ENCODE data around the gene DESI2.
A peak's percentile ranks its signal among the peaks of the same experiment; 100 is the strongest.

The DESI2 gene

GRCh38 chr1:244727871-244728474 is 75.0 kb downstream of the DESI2 start:
- no peak overlapping the region for H3K4me3 ChIP-seq (ENCODE audit: low read depth, low read length)
- TF ChIP-seq, protein P1, sequence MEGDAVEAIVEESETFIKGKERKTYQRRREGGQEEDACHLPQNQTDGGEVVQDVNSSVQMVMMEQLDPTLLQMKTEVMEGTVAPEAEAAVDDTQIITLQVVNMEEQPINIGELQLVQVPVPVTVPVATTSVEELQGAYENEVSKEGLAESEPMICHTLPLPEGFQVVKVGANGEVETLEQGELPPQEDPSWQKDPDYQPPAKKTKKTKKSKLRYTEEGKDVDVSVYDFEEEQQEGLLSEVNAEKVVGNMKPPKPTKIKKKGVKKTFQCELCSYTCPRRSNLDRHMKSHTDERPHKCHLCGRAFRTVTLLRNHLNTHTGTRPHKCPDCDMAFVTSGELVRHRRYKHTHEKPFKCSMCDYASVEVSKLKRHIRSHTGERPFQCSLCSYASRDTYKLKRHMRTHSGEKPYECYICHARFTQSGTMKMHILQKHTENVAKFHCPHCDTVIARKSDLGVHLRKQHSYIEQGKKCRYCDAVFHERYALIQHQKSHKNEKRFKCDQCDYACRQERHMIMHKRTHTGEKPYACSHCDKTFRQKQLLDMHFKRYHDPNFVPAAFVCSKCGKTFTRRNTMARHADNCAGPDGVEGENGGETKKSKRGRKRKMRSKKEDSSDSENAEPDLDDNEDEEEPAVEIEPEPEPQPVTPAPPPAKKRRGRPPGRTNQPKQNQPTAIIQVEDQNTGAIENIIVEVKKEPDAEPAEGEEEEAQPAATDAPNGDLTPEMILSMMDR (IDR thresholded peaks at IDR 0.05; ENCODE audit: low read depth, low read length): no peak

DNA sequence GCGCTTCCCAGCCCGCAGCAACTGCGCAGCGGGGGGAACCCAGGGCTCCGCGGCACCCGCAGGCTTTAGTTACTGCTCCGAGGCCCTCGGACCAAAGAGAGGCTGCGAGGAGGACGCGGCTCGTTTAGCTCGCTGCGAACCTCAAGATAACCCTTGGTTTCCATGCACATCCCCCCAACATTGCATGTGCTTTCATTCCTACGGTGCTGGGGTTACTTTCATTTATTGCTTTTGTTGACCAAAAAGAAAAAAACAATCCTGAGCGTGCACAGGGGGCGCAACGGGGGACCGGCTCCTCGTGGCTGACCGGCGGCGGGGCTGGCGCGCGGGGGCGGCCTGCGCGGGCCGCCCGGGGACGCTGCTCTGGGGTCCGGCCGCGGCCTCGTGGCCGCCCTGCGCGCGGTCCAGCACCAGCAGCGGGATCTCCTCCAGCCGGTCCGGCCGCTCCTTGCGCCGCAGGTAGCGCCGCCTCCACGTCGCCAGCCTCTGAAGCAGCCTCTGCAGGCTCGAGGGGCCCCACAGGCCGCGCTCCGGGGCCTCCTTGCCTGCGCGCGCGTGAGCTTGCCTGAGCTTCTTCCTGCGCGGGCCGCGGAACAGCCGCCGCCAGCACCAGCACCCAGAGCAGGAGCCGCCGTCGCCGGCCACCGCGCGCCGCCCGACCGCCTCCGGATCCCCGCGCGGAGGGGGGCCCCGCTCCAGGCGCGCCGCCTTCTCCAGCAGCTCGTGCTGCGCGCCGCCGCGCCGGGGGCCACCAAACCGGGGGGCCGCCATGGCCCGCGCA is 77.4 kb downstream of the DESI2 start:
- peak overlapping the region; percentile 56 for H3K4me3 ChIP-seq (ENCODE audit: low read depth, low read length)

GRCh38 chr1:244730934-244731434 is 78.1 kb downstream of the DESI2 start:
- peak overlapping the region; percentile 56 for H3K4me3 ChIP-seq (ENCODE audit: low read depth, low read length)

More for the DNA sequence above, 77.4 kb downstream of the DESI2 start:
- TF ChIP-seq, protein P1 (IDR thresholded peaks at IDR 0.05; ENCODE audit: low read depth, low read length): no peak

DNA sequence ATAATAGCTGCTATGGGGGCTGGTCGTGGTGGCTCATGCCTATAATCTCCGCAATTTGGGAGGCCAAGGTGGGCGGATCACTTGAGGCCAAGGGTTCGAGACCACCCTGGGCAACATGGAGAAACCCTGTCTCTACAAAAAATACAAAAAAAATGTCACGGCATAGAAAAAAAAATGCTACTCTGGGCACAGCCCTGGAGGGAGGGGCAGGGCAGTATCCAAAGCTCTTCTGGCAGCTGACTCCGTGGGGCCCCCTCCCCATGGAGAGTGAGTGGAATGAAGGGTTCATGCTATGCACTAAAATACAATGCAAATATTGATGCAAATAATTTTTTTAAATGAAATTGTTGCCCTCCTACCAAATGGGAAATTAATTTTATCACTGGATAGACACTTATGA is 78.7 kb downstream of the DESI2 start:
- no peak overlapping the region for H3K4me3 ChIP-seq (ENCODE audit: low read depth, low read length)
- TF ChIP-seq, protein P1 (IDR thresholded peaks at IDR 0.05; ENCODE audit: low read depth, low read length): no peak

More at GRCh38 chr1:244730934-244731434, 78.1 kb downstream of the DESI2 start:
- TF ChIP-seq, protein P1 (IDR thresholded peaks at IDR 0.05; ENCODE audit: low read depth, low read length): no peak

DNA sequence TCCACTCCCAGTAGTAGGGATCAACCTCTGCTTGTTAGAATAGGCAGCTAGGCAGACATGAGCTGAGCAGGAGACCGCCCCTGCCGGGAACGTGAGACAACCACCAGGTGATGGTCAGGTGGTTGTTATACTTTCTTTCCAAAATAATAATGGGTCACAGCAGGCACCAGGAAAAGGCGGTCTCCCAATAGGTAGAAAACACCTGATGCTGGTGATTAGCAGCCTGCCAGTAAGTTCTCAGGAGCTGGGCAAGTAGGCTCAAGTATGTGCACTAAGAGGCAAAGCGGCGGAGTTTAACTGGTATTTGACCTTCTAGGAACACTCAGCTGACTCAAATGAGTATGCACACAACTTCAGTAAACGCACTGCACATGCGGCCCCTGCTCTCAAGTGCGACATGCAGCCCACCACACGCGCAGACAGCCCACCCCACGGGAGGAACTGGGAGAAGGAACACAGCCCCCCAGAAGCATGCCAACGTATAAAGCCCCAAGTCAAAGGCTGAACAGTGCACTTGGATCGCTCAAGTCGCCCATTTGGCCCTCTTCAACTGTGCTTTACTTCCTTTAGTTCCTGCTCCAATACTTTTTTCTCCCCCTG is 80.0 kb downstream of the DESI2 start:
- no peak overlapping the region for H3K4me3 ChIP-seq (ENCODE audit: low read depth, low read length)
- TF ChIP-seq, protein P1 (IDR thresholded peaks at IDR 0.05; ENCODE audit: low read depth, low read length): no peak

GRCh38 chr1:244735404-244735803 is 82.5 kb downstream of the DESI2 start:
- H3K4me3 ChIP-seq (ENCODE audit: low read depth, low read length): no peak overlapping the region
- TF ChIP-seq, protein P1 (IDR thresholded peaks at IDR 0.05; ENCODE audit: low read depth, low read length): no peak

All from WI38 (cell line).